Keratinocyte (primary cell): Measurements from ENCODE around the gene FARP1.

Experiments
- CTCF ChIP-seq, 3 experiments: IDR thresholded peaks in 1 of 3; conservative IDR thresholded peaks in 1 of 3; optimal IDR thresholded peaks in 1 of 3; 2 replicates in 2 of 3; 3 replicates in 1 of 3; pipeline versions ENCODE3 to v1.5.1; 2011; ENCODE audit warnings: low read length in 3 of 3, mild to moderate bottlenecking in 3 of 3, moderate library complexity in 2 of 3, control low read depth in 1 of 3, inconsistent platforms in 1 of 3; ENCODE audit not compliant: insufficient read depth in 2 of 3; ENCODE audit errors: extremely low read depth in 1 of 3
- EZH2 ChIP-seq: IDR thresholded peaks from one replicate; pipeline ENCODE4 v1.6.1; 2012; ENCODE audit warnings: inconsistent platforms, mild to moderate bottlenecking, low read length, moderate library complexity

GRCh38 chr13:98405107-98405571 lies 262.2 kb downstream of the FARP1 start:
- TF ChIP-seq CTCF (optimal IDR thresholded peaks at IDR 0.05 in 1 of 3, IDR thresholded peaks at IDR 0.05 in 1 of 3, conservative IDR thresholded peaks at IDR 0.05 in 1 of 3; ENCODE audit: extremely low read depth in 1 of 3, insufficient read depth in 2 of 3, low read length in 3 of 3) (no peak), EZH2 (no peak)
